Measurements from ENCODE around the gene AOPEP.

GRCh38 chr9:95102572-95102971 is 376.1 kb downstream of the AOPEP start:
- TF ChIP-seq POLR2A (IDR thresholded peaks at IDR 0.05) (no peak), CTCF (IDR thresholded peaks at IDR 0.05) (no peak), POLR2AphosphoS5 (IDR thresholded peaks at IDR 0.05) (no peak)
